ENCODE results near the gene HS6ST2.
"Not testable (repeated sequence)": the region's sequence is repeated elsewhere in the genome, so short reads cannot be mapped to it uniquely, and the experiment has no call there.

Gene HS6ST2

GRCh38 chrX:132958091-132958703, at the start of gene HS6ST2:
HS6ST2 (minus strand) TSS chrX:132958629.
- DNase-seq, result peak; percentile 6

GRCh38 chrX:133007458-133007857, 49.0 kb upstream of the HS6ST2 start:
- DNase-seq, result no peak

GRCh38 chrX:133005616-133006015, 47.2 kb upstream of the HS6ST2 start:
- no peak for DNase-seq

GRCh38 chrX:133005042-133005441, 46.6 kb upstream of the HS6ST2 start:
- DNase-seq, result peak; percentile 15

GRCh38 chrX:132999209-132999608, 40.8 kb upstream of the HS6ST2 start:
- no peak for DNase-seq

- DNase-seq, result no peak
Measured at GRCh38 chrX:132990835-132991234, 32.4 kb upstream of the HS6ST2 start.

- DNase-seq, result no peak
Measured at GRCh38 chrX:132986556-132986955, 28.1 kb upstream of the HS6ST2 start.

- DNase-seq, result no peak
Measured at GRCh38 chrX:132984058-132984650, 25.7 kb upstream of the HS6ST2 start.

- DNase-seq, result no peak
Measured at GRCh38 chrX:132983496-132983895, 25.1 kb upstream of the HS6ST2 start.

- not testable (repeated sequence) for DNase-seq
Measured at GRCh38 chrX:132980035-132980434, 21.6 kb upstream of the HS6ST2 start.

- DNase-seq, result no peak
Measured at GRCh38 chrX:132968296-132968949, 10.0 kb upstream of the HS6ST2 start.

GRCh38 chrX:132967049-132967448, 8.6 kb upstream of the HS6ST2 start:
- no peak for DNase-seq

- DNase-seq, result no peak
Measured at GRCh38 chrX:132965461-132965860, 7.0 kb upstream of the HS6ST2 start.

- DNase-seq, result no peak
Measured at GRCh38 chrX:132961511-132961910, 3.1 kb upstream of the HS6ST2 start.

GRCh38 chrX:132957211-132958090, 978 bp downstream of the HS6ST2 start:
- DNase-seq, result no peak

GRCh38 chrX:132956421-132957210, 1.8 kb downstream of the HS6ST2 start:
- no peak for DNase-seq

- no peak for DNase-seq
Measured at GRCh38 chrX:132955690-132956089, 2.7 kb downstream of the HS6ST2 start.

GRCh38 chrX:132954323-132954722, 4.1 kb downstream of the HS6ST2 start:
- no peak for DNase-seq

- DNase-seq, result no peak
Measured at GRCh38 chrX:132953354-132953753, 5.1 kb downstream of the HS6ST2 start.

- peak; percentile 19 for DNase-seq
Measured at GRCh38 chrX:132948648-132949260, 9.7 kb downstream of the HS6ST2 start.

- not testable (repeated sequence) for DNase-seq
Measured at GRCh38 chrX:132945055-132945599, 13.3 kb downstream of the HS6ST2 start.
